Activated naive CD8-positive, alpha-beta T cell (primary cell): ENCODE results near the gene TESK2.

Experiments used
- H3K27ac Mint-ChIP-seq: one replicate; pipeline ENCODE4 v1.8.0; 2021; ENCODE audit warnings: mixed read lengths
- H3K27me3 Mint-ChIP-seq: one replicate; pipeline ENCODE4 v1.8.0; 2021; ENCODE audit warnings: mixed read lengths
- H3K36me3 Mint-ChIP-seq: one replicate; pipeline ENCODE4 v1.8.0; 2021; ENCODE audit warnings: mixed read lengths
- H3K4me1 Mint-ChIP-seq: one replicate; pipeline ENCODE4 v1.8.0; 2021; ENCODE audit warnings: low read depth, mixed read lengths
- H3K4me3 Mint-ChIP-seq: one replicate; pipeline ENCODE4 v1.8.0; 2021; ENCODE audit warnings: mild to moderate bottlenecking, mixed read lengths
- H3K9me3 Mint-ChIP-seq: one replicate; pipeline ENCODE4 v1.8.0; 2021; ENCODE audit warnings: low read depth, mixed read lengths

Gene TESK2

GRCh38 chr1:45423906-45424678 lies 66.9 kb downstream of the TESK2 start:
- H3K4me3 Mint-ChIP-seq, result no peak overlapping the region
- peaks cover 11% of the 10 kb centered on the region for H3K36me3 Mint-ChIP-seq
- H3K27me3 Mint-ChIP-seq, result no peaks in the 10 kb centered on the region
- H3K4me1 Mint-ChIP-seq, result no peaks in the 10 kb centered on the region
- H3K9me3 Mint-ChIP-seq, result peaks cover 3% of the 10 kb centered on the region
- H3K27ac Mint-ChIP-seq, result no peak overlapping the region

- Mint-ChIP-seq H3K36me3 (peaks cover 9% of the 10 kb centered on the region), H3K4me3 (no peak overlapping the region), H3K9me3 (peaks cover 3% of the 10 kb centered on the region), H3K4me1 (no peaks in the 10 kb centered on the region), H3K27me3 (no peaks in the 10 kb centered on the region), H3K27ac (no peak overlapping the region)
Measured at GRCh38 chr1:45421935-45422334, 69.0 kb downstream of the TESK2 start.

- no peaks in the 10 kb centered on the region for H3K9me3 Mint-ChIP-seq
- H3K36me3 Mint-ChIP-seq, result no peaks in the 10 kb centered on the region
- no peaks in the 10 kb centered on the region for H3K4me1 Mint-ChIP-seq
- no peak overlapping the region for H3K4me3 Mint-ChIP-seq
- no peak overlapping the region for H3K27ac Mint-ChIP-seq
- no peaks in the 10 kb centered on the region for H3K27me3 Mint-ChIP-seq
Measured at GRCh38 chr1:45414746-45415145, 76.2 kb downstream of the TESK2 start.

GRCh38 chr1:45412899-45413298 lies 78.1 kb downstream of the TESK2 start:
- no peaks in the 10 kb centered on the region for H3K4me1 Mint-ChIP-seq
- no peak overlapping the region for H3K4me3 Mint-ChIP-seq
- no peak overlapping the region for H3K27ac Mint-ChIP-seq
- no peaks in the 10 kb centered on the region for H3K36me3 Mint-ChIP-seq
- H3K27me3 Mint-ChIP-seq, result no peaks in the 10 kb centered on the region
- H3K9me3 Mint-ChIP-seq, result no peaks in the 10 kb centered on the region

- no peak overlapping the region for H3K4me3 Mint-ChIP-seq
- no peaks in the 10 kb centered on the region for H3K27me3 Mint-ChIP-seq
- no peaks in the 10 kb centered on the region for H3K9me3 Mint-ChIP-seq
- no peak overlapping the region for H3K27ac Mint-ChIP-seq
- H3K4me1 Mint-ChIP-seq, result no peaks in the 10 kb centered on the region
- H3K36me3 Mint-ChIP-seq, result no peaks in the 10 kb centered on the region
Measured at GRCh38 chr1:45411510-45411899, 79.5 kb downstream of the TESK2 start.

GRCh38 chr1:45410850-45411509 lies 80.0 kb downstream of the TESK2 start:
- no peaks in the 10 kb centered on the region for H3K4me1 Mint-ChIP-seq
- no peak overlapping the region for H3K27ac Mint-ChIP-seq
- H3K36me3 Mint-ChIP-seq, result no peaks in the 10 kb centered on the region
- no peak overlapping the region for H3K4me3 Mint-ChIP-seq
- no peaks in the 10 kb centered on the region for H3K9me3 Mint-ChIP-seq
- H3K27me3 Mint-ChIP-seq, result no peaks in the 10 kb centered on the region

GRCh38 chr1:45409276-45409675 lies 81.7 kb downstream of the TESK2 start:
- H3K9me3 Mint-ChIP-seq, result no peaks in the 10 kb centered on the region
- no peaks in the 10 kb centered on the region for H3K27me3 Mint-ChIP-seq
- no peak overlapping the region for H3K27ac Mint-ChIP-seq
- H3K36me3 Mint-ChIP-seq, result no peaks in the 10 kb centered on the region
- H3K4me3 Mint-ChIP-seq, result no peak overlapping the region
- no peaks in the 10 kb centered on the region for H3K4me1 Mint-ChIP-seq

- Mint-ChIP-seq H3K36me3 (no peaks in the 10 kb centered on the region), H3K9me3 (no peaks in the 10 kb centered on the region), H3K4me1 (no peaks in the 10 kb centered on the region), H3K27ac (no peak overlapping the region), H3K4me3 (no peak overlapping the region), H3K27me3 (no peaks in the 10 kb centered on the region)
Measured at GRCh38 chr1:45407629-45408287, 83.2 kb downstream of the TESK2 start.

GRCh38 chr1:45405636-45406035 lies 85.3 kb downstream of the TESK2 start:
- no peaks in the 10 kb centered on the region for H3K27me3 Mint-ChIP-seq
- H3K36me3 Mint-ChIP-seq, result no peaks in the 10 kb centered on the region
- no peak overlapping the region for H3K27ac Mint-ChIP-seq
- H3K9me3 Mint-ChIP-seq, result no peaks in the 10 kb centered on the region
- no peak overlapping the region for H3K4me3 Mint-ChIP-seq
- H3K4me1 Mint-ChIP-seq, result no peaks in the 10 kb centered on the region

- peaks cover 2% of the 10 kb centered on the region for H3K36me3 Mint-ChIP-seq
- H3K4me1 Mint-ChIP-seq, result no peaks in the 10 kb centered on the region
- no peaks in the 10 kb centered on the region for H3K9me3 Mint-ChIP-seq
- no peak overlapping the region for H3K4me3 Mint-ChIP-seq
- no peak overlapping the region for H3K27ac Mint-ChIP-seq
- H3K27me3 Mint-ChIP-seq, result no peaks in the 10 kb centered on the region
Measured at GRCh38 chr1:45403718-45404117, 87.2 kb downstream of the TESK2 start.

- Mint-ChIP-seq H3K9me3 (no peaks in the 10 kb centered on the region), H3K27me3 (no peaks in the 10 kb centered on the region), H3K4me3 (no peak overlapping the region), H3K27ac (no peak overlapping the region), H3K36me3 (peaks cover 2% of the 10 kb centered on the region), H3K4me1 (no peaks in the 10 kb centered on the region)
Measured at GRCh38 chr1:45403298-45403697, 87.7 kb downstream of the TESK2 start.

GRCh38 chr1:45401524-45401923 lies 89.4 kb downstream of the TESK2 start:
- Mint-ChIP-seq H3K27me3 (no peaks in the 10 kb centered on the region), H3K4me3 (no peak overlapping the region), H3K27ac (no peak overlapping the region), H3K36me3 (peaks cover 2% of the 10 kb centered on the region), H3K4me1 (no peaks in the 10 kb centered on the region), H3K9me3 (no peaks in the 10 kb centered on the region)

- Mint-ChIP-seq H3K4me1 (peaks cover under 1% of the 10 kb centered on the region), H3K36me3 (peaks cover 2% of the 10 kb centered on the region), H3K27me3 (no peaks in the 10 kb centered on the region), H3K4me3 (no peak overlapping the region), H3K27ac (no peak overlapping the region), H3K9me3 (no peaks in the 10 kb centered on the region)
Measured at GRCh38 chr1:45400049-45400448, 90.9 kb downstream of the TESK2 start.

- Mint-ChIP-seq H3K27ac (no peak overlapping the region), H3K27me3 (no peaks in the 10 kb centered on the region), H3K36me3 (peaks cover 2% of the 10 kb centered on the region), H3K9me3 (no peaks in the 10 kb centered on the region), H3K4me3 (no peak overlapping the region), H3K4me1 (peaks cover 4% of the 10 kb centered on the region)
Measured at GRCh38 chr1:45397285-45397684, 93.7 kb downstream of the TESK2 start.

- Mint-ChIP-seq H3K36me3 (peaks cover 2% of the 10 kb centered on the region), H3K27ac (no peak overlapping the region), H3K4me1 (peaks cover 4% of the 10 kb centered on the region), H3K4me3 (no peak overlapping the region), H3K27me3 (no peaks in the 10 kb centered on the region), H3K9me3 (no peaks in the 10 kb centered on the region)
Measured at GRCh38 chr1:45395582-45395981, 95.4 kb downstream of the TESK2 start.
